ENCODE data around the gene ACE.

The ACE gene

GRCh38 chr17:63492940-63493339 lies 16.1 kb downstream of the ACE start:
- no peak for DNase-seq

- DNase-seq: no peak
Observed at GRCh38 chr17:63493411-63493810, 16.6 kb downstream of the ACE start.

- no peak for DNase-seq
Observed at GRCh38 chr17:63494300-63494928, 17.6 kb downstream of the ACE start.

GRCh38 chr17:63495491-63495890 lies 18.6 kb downstream of the ACE start:
- no peak for DNase-seq

GRCh38 chr17:63496177-63496576 lies 19.3 kb downstream of the ACE start:
- no peak for DNase-seq

- DNase-seq: no peak
Observed at GRCh38 chr17:63496663-63497400, 20.0 kb downstream of the ACE start.

GRCh38 chr17:63497708-63498483 lies 21.0 kb downstream of the ACE start:
- no peak for DNase-seq

- DNase-seq: no peak
Observed at GRCh38 chr17:63498626-63499195, 21.9 kb downstream of the ACE start.

- no peak for DNase-seq
Observed at GRCh38 chr17:63500543-63501390, 23.9 kb downstream of the ACE start.

- no peak for DNase-seq
Observed at GRCh38 chr17:63503341-63503705, 26.5 kb downstream of the ACE start.

GRCh38 chr17:63504261-63504660 lies 27.4 kb downstream of the ACE start:
- no peak for DNase-seq

- DNase-seq: no peak
Observed at GRCh38 chr17:63505341-63505740, 28.5 kb downstream of the ACE start.

- no peak for DNase-seq
Observed at GRCh38 chr17:63506627-63507026, 29.8 kb downstream of the ACE start.

- DNase-seq: no peak
Observed at GRCh38 chr17:63511331-63511730, 34.5 kb downstream of the ACE start.

GRCh38 chr17:63512388-63512787 lies 35.5 kb downstream of the ACE start:
- no peak for DNase-seq

- no peak for DNase-seq
Observed at GRCh38 chr17:63512896-63513644, 36.2 kb downstream of the ACE start.

- DNase-seq: no peak
Observed at GRCh38 chr17:63514477-63514876, 37.6 kb downstream of the ACE start.

- DNase-seq: no peak
Observed at GRCh38 chr17:63514974-63515373, 38.1 kb downstream of the ACE start.

- no peak for DNase-seq
Observed at GRCh38 chr17:63515426-63515825, 38.6 kb downstream of the ACE start.

GRCh38 chr17:63516910-63517824 lies 40.3 kb downstream of the ACE start:
- no peak for DNase-seq
